A549 (cell line): ENCODE measurements around the gene UBIAD1. TPM values are rescaled to one million over a fixed set of nuclear protein-coding genes. Genes with fewer than 3 reads are reported as not detected.
A peak's percentile ranks its signal among the peaks of the same experiment; 100 is the strongest.

Experiments
- ATAC-seq, 2 experiments: fragments of 200-7000 bp in 1 of 2; fragments of >200 bp in 1 of 2; cut with Nextera tagmentation in 1 of 2; cut with Tn5 transposase in 1 of 2; 3 replicates each; pipeline versions ENCODE4 v1.8.0 to v1.9.1; 2018 to 2020; ENCODE audit warnings: mild to moderate bottlenecking in 1 of 2, moderate library complexity in 1 of 2
- CTCF ChIA-PET: fragments of 300-600 bp; sonication (Branson Sonifier 250); formaldehyde crosslinking; extraction: SDS; loops from one replicate; lab custom pipeline; 2021; ENCODE audit warnings: antibody characterized with exemption, inconsistent platforms; lab: Yijun Ruan, JAX
- POLR2A ChIA-PET: fragments of 350-600 bp; formaldehyde crosslinking; extraction: SDS; loops from one replicate; lab custom pipeline; 2021; ENCODE audit warnings: antibody characterized with exemption, inconsistent platforms; lab: Yijun Ruan, JAX
- DNase-seq, 2 experiments: peaks; one replicate each; pipeline versions ENCODE4 v3.0.0 to v3.0.0-alpha.2; 2011 to 2016; ENCODE audit warnings: low read depth in 1 of 2, low spot score in 1 of 2
- FAIRE-seq: peaks from 2 replicates; lab custom pipeline; 2011; peaks lifted over from hg19 to GRCh38; lab: Jason Lieb, UNC
- H3K27ac ChIP-seq, 2 experiments: fragments of >200 bp; sonication (Bioruptor Twin); formaldehyde crosslinking; 3 replicates each; pipeline ENCODE4 v1.5.1; 2016 to 2017
- H3K4me1 ChIP-seq: fragments of >200 bp; sonication (Bioruptor Twin); formaldehyde crosslinking; 3 replicates; pipeline ENCODE4 v1.6.1; 2016
- H3K4me2 ChIP-seq: fragments of >200 bp; sonication (Bioruptor Twin); formaldehyde crosslinking; 3 replicates; pipeline ENCODE4 v1.6.1; 2016
- H3K4me3 ChIP-seq: fragments of >200 bp; sonication (Bioruptor Twin); formaldehyde crosslinking; 3 replicates; pipeline ENCODE4 v1.5.1; 2016
- H3K9me3 ChIP-seq: fragments of >200 bp; sonication (Bioruptor Twin); formaldehyde crosslinking; 3 replicates; pipeline ENCODE4 v1.6.1; 2016
- CBX2 ChIP-seq: fragments of 200-600 bp; sonication (generic); IDR thresholded peaks from 2 replicates; pipeline ENCODE4 v1.6.1; 2016; ENCODE audit warnings: low read depth, mild to moderate bottlenecking, borderline replicate concordance
- CBX8 ChIP-seq: fragments of 200-600 bp; sonication (generic); IDR thresholded peaks from 2 replicates; pipeline ENCODE4 v1.6.1; 2016
- CHD4 ChIP-seq: fragments of 200-600 bp; sonication (generic); IDR thresholded peaks from 2 replicates; pipeline ENCODE4 v1.6.1; 2016; ENCODE audit warnings: antibody characterized with exemption, mild to moderate bottlenecking, borderline replicate concordance
- FOXS1 ChIP-seq: fragments of 250-450 bp; sonication (Bioruptor Pico); IDR thresholded peaks from 2 replicates; pipeline ENCODE4 v1.5.0; 2020; ENCODE audit warnings: mild to moderate bottlenecking, moderate library complexity
- HEYL ChIP-seq: fragments of 250-450 bp; sonication (Bioruptor Pico); IDR thresholded peaks from 2 replicates; pipeline ENCODE4 v1.8.0; 2021; ENCODE audit warnings: mild to moderate bottlenecking, moderate library complexity
- HOXA7 ChIP-seq: fragments of 250-450 bp; sonication (Bioruptor Pico); IDR thresholded peaks from 2 replicates; pipeline ENCODE4 v1.5.0; 2020; ENCODE audit warnings: mild to moderate bottlenecking, moderate library complexity
- HOXB13 ChIP-seq: fragments of 250-450 bp; sonication (Bioruptor Pico); IDR thresholded peaks from 2 replicates; pipeline ENCODE4 v1.5.0; 2020; ENCODE audit warnings: low read depth, mild to moderate bottlenecking, moderate library complexity
- JUN ChIP-seq, 2 experiments: fragments of >200 bp; sonication (Bioruptor Twin); formaldehyde crosslinking; IDR thresholded peaks; 2 replicates in 1 of 2; 3 replicates in 1 of 2; pipeline ENCODE4 v1.6.1; 2016 to 2017
- KDM1A ChIP-seq: fragments of 200-600 bp; sonication (generic); IDR thresholded peaks from 2 replicates; pipeline ENCODE4 v1.6.1; 2016; ENCODE audit warnings: low read depth, mild to moderate bottlenecking
- KDM5A ChIP-seq: fragments of 200-600 bp; sonication (generic); IDR thresholded peaks from 2 replicates; pipeline ENCODE4 v1.6.1; 2016; ENCODE audit warnings: antibody characterized with exemption, mild to moderate bottlenecking
- NR3C1 ChIP-seq: fragments of >200 bp; sonication (Bioruptor Twin); formaldehyde crosslinking; IDR thresholded peaks from 3 replicates; pipeline ENCODE4 v1.6.1; 2017
- POLR2A ChIP-seq: IDR thresholded peaks from 2 replicates; pipeline ENCODE4 v1.6.1; 2012; ENCODE audit warnings: mild to moderate bottlenecking, low read length
- RCOR1 ChIP-seq: fragments of 150-350 bp; IDR thresholded peaks from 2 replicates; pipeline ENCODE4 v1.6.1; 2014; ENCODE audit warnings: antibody characterized with exemption, low read length, low read depth
- RNF2 ChIP-seq: fragments of 200-600 bp; sonication (generic); IDR thresholded peaks from 2 replicates; pipeline ENCODE4 v1.6.1; 2016; ENCODE audit warnings: low read depth, mild to moderate bottlenecking, antibody characterized with exemption, moderate library complexity, borderline replicate concordance
- TP53 ChIP-seq: fragments of 250-450 bp; sonication (Bioruptor Pico); IDR thresholded peaks from 2 replicates; pipeline ENCODE4 v1.5.0; 2021; ENCODE audit warnings: mild to moderate bottlenecking, moderate library complexity
- ZC3H11A ChIP-seq: fragments of 450-650 bp; IDR thresholded peaks from 2 replicates; pipeline ENCODE4 v1.6.1; 2014; ENCODE audit warnings: antibody characterized with exemption, mild to moderate bottlenecking
- ZNF302 ChIP-seq: fragments of 250-450 bp; sonication (Bioruptor Pico); IDR thresholded peaks from 2 replicates; pipeline ENCODE4 v1.9.0; 2021; ENCODE audit warnings: inconsistent platforms, mild to moderate bottlenecking, moderate library complexity
- ZSCAN20 ChIP-seq: fragments of 250-450 bp; sonication (Bioruptor Pico); IDR thresholded peaks from 2 replicates; pipeline ENCODE4 v1.8.0; 2022; ENCODE audit warnings: mild to moderate bottlenecking, moderate library complexity
- WGBS: methylation state at CpG from one replicate; pipeline ENCODE4 v1.1.6; 2017; ENCODE audit errors: missing lambda C conversion rate; 5-methylcytosine and 5-hydroxymethylcytosine counted together
- polyA plus RNA-seq, 4 experiments: library from polyadenylated mRNA; depleted of rRNA in 3 of 4; stranded (reverse); fragments of >200 nt; fragmentation: RNase III in 1 of 4; extraction: RNeasy Plus Mini Kit Qiagen cat#74134 plus additional on column Dnase treatment in 1 of 4; gene quantifications; 2 replicates in 3 of 4; 3 replicates in 1 of 4; pipeline ENCODE4 v1.2.3, GENCODE V29; 2011 to 2017
- TF ChIP-seq, protein P1 (sequence below): IDR thresholded peaks from 2 replicates; pipeline ENCODE4 v1.6.1; 2012; ENCODE audit warnings: low read depth, borderline replicate concordance
- TF ChIP-seq, protein P2 (sequence below): fragments of >200 bp; sonication (Bioruptor Twin); formaldehyde crosslinking; IDR thresholded peaks from 3 replicates; pipeline ENCODE4 v1.5.1; 2016
- TF ChIP-seq, protein P3 (sequence below): fragments of 250-450 bp; sonication (Bioruptor Pico); IDR thresholded peaks from 2 replicates; pipeline ENCODE4 v1.5.0; 2020; ENCODE audit warnings: low read depth, mild to moderate bottlenecking, moderate library complexity
- TF ChIP-seq, protein P4 (sequence below): fragments of >200 bp; sonication (Bioruptor Twin); formaldehyde crosslinking; IDR thresholded peaks from 3 replicates; pipeline ENCODE4 v1.6.1; 2016
- TF ChIP-seq, protein P5 (sequence below): IDR thresholded peaks from 2 replicates; pipeline ENCODE4 v1.6.1; 2012

The UBIAD1 gene
- polyA plus RNA-seq, 2 of the 4 experiments (the other 2 are of a cell fraction) = 9.9 to 14.9 TPM

DNA sequence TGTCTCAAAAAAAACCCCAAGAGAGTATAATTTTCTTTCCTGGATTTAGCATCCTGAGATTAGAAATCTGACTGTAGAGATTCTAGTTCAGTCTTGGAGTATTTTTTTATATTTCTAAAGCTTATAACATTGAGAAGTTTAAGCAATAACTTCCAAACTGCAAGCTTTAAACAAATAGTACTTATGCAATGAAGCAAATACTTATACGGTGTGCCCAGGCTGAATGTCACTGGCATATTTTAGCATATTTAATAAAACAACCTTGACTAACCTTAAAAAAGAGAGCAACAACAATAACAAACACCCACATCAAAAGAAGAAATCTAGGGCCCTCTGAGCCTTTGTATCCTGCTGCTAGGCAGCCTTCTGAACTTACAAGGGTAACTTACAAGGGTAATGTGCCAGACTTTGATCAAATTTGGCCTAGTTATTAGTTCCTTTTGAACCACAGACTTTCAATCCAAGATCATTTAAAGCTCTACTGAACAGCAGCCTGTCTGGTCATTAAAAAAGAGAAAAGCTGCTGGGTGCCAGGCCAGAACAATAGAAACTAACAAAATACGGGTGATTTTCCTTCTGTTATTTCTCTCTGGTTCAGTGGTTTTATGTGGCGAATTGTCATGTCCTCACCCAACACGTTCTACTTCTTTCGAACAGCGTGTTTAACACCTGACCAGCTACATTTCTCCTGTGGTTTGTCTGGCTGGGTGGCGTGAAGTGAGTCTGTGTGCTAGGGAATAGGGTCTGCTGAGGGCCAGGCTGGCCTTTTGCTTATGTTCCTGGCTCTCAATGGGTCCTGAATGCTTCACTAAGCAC, 26.9 kb upstream of the UBIAD1 start (continued):
- TF ChIP-seq, protein P1, sequence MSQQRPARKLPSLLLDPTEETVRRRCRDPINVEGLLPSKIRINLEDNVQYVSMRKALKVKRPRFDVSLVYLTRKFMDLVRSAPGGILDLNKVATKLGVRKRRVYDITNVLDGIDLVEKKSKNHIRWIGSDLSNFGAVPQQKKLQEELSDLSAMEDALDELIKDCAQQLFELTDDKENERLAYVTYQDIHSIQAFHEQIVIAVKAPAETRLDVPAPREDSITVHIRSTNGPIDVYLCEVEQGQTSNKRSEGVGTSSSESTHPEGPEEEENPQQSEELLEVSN = no peak
- no peak for TF ChIP-seq NR3C1

DNA sequence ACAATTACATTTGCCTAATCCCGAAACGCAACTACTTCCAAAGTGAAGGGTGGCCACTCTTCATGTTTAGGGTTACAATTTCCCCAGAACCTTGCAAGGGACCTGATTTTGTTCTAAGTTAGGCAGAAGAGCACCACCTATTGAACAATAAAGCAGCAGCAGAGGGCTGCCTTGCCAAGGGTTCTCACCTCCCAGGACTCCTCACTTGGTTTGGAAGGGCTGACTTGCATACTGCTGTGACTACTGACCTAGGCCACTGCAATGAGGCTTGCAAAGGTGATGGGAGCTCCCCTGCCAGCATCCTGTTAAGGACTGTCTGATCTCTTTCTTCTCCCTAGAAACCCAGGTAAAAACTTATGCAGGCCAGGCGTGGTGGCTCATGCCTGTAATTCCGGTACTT, 24.8 kb upstream of the UBIAD1 start:
- ATAC-seq (peak; percentile 43 to 62; a peak in 2 of 6 replicates), FAIRE-seq (no peak), DNase-seq (no peak)
- Histone ChIP-seq H3K27ac (no peak overlapping the region), H3K4me3 (no peak overlapping the region), H3K4me1 (no peaks in the 10 kb centered on the region), H3K4me2 (no peak overlapping the region), H3K9me3 (no peaks in the 10 kb centered on the region)
- ChIA-PET POLR2A (no interaction called here), CTCF (interaction anchor here (1.0 kb wide), 1 partner anchor 211 kb away, joined by 5 read pairs; no protein-coding TSS in a partner anchor)
- 89% methylated on average over 4 of the region's 4 CpGs for WGBS
- TF ChIP-seq HEYL (CRISPR knock-in tag) (no peak), NR3C1 (no peak)

DNA sequence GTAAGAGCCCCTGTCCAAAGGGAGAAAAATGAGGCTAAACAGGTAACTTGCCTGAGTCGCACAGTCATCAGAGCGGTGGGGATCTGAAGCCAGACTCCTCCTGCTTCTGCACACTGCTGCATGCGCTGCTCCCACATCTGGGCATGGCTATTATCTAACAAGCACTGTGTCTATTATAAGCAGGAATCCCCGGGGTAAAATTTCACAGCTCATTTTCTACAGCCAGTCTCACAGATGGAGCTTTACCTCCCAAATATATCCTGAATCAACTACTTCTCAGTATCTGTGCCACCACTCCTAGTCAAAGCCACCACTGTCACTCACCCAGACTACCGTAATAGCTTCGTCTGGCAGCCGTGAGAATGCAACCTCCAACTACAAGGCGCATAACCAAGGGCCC, 20.5 kb upstream of the UBIAD1 start:
- Histone ChIP-seq H3K9me3 (no peaks in the 10 kb centered on the region), H3K4me1 (0 out of 3 replicates have a peak, but pooled peaks cover 3% of the 10 kb centered on the region), H3K4me2 (no peak overlapping the region), H3K4me3 (no peak overlapping the region), H3K27ac (no peak overlapping the region)
- FAIRE-seq (no peak), DNase-seq (no peak), ATAC-seq (no peak)
- ChIA-PET POLR2A (no interaction called here), CTCF (interaction anchor here (0.6 to 3.2 kb wide), 4 partner anchors 10 to 215 kb away, joined by 3 to 17 read pairs (median 4); partner anchors contain the start of gene MTOR)
- TF ChIP-seq, protein P2, sequence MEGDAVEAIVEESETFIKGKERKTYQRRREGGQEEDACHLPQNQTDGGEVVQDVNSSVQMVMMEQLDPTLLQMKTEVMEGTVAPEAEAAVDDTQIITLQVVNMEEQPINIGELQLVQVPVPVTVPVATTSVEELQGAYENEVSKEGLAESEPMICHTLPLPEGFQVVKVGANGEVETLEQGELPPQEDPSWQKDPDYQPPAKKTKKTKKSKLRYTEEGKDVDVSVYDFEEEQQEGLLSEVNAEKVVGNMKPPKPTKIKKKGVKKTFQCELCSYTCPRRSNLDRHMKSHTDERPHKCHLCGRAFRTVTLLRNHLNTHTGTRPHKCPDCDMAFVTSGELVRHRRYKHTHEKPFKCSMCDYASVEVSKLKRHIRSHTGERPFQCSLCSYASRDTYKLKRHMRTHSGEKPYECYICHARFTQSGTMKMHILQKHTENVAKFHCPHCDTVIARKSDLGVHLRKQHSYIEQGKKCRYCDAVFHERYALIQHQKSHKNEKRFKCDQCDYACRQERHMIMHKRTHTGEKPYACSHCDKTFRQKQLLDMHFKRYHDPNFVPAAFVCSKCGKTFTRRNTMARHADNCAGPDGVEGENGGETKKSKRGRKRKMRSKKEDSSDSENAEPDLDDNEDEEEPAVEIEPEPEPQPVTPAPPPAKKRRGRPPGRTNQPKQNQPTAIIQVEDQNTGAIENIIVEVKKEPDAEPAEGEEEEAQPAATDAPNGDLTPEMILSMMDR = no peak
- TF ChIP-seq KDM1A (no peak), ZSCAN20 (CRISPR knock-in tag) (no peak), CHD4 (no peak), ZC3H11A (no peak), RCOR1 (no peak), NR3C1 (no peak), POLR2A (no peak), HOXA7 (CRISPR knock-in tag) (no peak), CBX8 (no peak), FOXS1 (CRISPR knock-in tag) (no peak)
- TF ChIP-seq, protein P3, sequence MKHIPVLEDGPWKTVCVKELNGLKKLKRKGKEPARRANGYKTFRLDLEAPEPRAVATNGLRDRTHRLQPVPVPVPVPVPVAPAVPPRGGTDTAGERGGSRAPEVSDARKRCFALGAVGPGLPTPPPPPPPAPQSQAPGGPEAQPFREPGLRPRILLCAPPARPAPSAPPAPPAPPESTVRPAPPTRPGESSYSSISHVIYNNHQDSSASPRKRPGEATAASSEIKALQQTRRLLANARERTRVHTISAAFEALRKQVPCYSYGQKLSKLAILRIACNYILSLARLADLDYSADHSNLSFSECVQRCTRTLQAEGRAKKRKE (CRISPR knock-in tag) = no peak
- TF ChIP-seq, protein P4, sequence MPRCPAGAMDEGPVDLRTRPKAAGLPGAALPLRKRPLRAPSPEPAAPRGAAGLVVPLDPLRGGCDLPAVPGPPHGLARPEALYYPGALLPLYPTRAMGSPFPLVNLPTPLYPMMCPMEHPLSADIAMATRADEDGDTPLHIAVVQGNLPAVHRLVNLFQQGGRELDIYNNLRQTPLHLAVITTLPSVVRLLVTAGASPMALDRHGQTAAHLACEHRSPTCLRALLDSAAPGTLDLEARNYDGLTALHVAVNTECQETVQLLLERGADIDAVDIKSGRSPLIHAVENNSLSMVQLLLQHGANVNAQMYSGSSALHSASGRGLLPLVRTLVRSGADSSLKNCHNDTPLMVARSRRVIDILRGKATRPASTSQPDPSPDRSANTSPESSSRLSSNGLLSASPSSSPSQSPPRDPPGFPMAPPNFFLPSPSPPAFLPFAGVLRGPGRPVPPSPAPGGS = no peak
- WGBS = 95% methylated on average over 8 of the region's 8 CpGs

DNA sequence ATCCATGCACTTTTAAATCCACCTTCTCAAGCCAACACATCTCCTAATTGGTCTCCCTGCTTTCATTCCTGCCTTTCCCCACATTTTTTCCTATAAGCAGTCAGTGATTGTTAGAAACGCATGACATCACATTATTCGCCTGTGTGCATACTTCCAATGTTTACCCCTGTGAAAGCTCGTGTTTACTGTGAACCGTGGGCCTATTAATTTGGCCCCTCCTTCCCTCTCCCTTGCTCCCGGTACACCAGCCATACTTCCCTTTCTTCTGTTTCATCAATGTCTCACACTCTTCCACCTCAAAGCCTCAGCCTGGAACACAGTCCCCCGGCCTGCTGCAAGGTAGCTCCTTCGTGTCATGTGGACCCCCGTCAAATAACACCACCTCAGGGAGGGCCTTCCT, 19.8 kb upstream of the UBIAD1 start:
- no peaks in the 10 kb centered on the region for H3K9me3 ChIP-seq
- ATAC-seq (no peak), FAIRE-seq (no peak), DNase-seq (no peak)
- TF ChIP-seq, protein P5, sequence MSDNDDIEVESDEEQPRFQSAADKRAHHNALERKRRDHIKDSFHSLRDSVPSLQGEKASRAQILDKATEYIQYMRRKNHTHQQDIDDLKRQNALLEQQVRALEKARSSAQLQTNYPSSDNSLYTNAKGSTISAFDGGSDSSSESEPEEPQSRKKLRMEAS = no peak
- TF ChIP-seq CBX8 (no peak), CBX2 (no peak), TP53 (CRISPR knock-in tag) (no peak), ZNF302 (CRISPR knock-in tag) (no peak), KDM5A (no peak), RNF2 (no peak), HOXB13 (no peak), ZSCAN20 (CRISPR knock-in tag) (no peak), JUN (IDR thresholded peaks at IDR 0.05) (no peak)
- TF ChIP-seq, protein P4 = no peak
- CTCF ChIA-PET = interaction anchor here (0.5 to 3.2 kb wide), 6 partner anchors 9 to 216 kb away, joined by 3 to 17 read pairs (median 4); partner anchors contain the start of gene MTOR
- H3K4me2 ChIP-seq = no peak overlapping the region
- 0 out of 3 replicates have a peak, but pooled peaks cover 3% of the 10 kb centered on the region for H3K4me1 ChIP-seq
- H3K4me3 ChIP-seq = no peak overlapping the region
- no peak overlapping the region for H3K27ac ChIP-seq
- POLR2A ChIA-PET = interaction anchor here (1.3 kb wide), 1 partner anchor 10 kb away, joined by 5 read pairs; the partner anchor contains the start of gene MTOR
- 76% methylated on average over 8 of the region's 8 CpGs for whole genome bisulfite sequencing
